WI38 (cell line): Measurements from ENCODE around the gene TMEM144.

Experiments
- H3K4me3 ChIP-seq: 2 replicates; pipeline ENCODE4 v1.5.1; 2011; ENCODE audit warnings: low read depth, mild to moderate bottlenecking, control low read depth, low read length
- TF ChIP-seq, protein P1 (sequence below): IDR thresholded peaks from 2 replicates; pipeline ENCODE4 v1.5.1; 2012; ENCODE audit warnings: low read depth, mild to moderate bottlenecking, control low read depth, low read length

TMEM144 gene

DNA sequence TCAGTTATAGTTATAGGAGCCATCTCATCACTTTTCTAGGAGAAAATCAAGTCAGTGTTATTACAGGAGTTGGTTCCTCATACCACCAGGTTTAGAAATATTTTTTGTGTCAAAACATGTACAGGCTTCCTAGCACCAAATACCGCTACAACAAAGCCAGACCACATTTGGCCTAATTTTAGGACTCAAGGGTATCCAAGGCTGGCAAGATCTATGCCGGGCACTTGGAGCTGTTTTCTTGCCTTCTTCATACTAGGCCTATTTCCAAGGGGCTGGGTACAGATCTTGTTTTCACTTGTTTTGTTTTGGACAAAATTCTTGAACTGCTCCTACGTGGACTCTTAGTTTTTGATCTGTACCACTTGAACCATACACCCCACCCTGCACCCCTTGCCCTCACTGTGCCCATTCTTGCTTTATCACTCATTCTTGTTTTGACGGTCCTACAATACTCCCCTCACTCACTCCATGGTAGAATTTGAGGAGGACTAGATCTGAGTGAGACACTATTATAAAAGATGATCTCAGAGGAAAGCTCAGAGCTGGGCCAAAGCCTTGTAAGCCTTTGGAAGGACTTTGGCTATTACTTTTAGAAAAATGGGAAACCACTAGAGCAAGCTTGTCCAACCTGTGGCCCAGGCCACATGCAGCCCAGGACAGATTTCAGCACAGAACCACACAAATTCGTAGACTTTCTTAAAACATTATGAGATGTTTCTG lies 17.7 kb upstream of the TMEM144 start:
- H3K4me3 ChIP-seq, result no peak overlapping the region
- TF ChIP-seq, protein P1, sequence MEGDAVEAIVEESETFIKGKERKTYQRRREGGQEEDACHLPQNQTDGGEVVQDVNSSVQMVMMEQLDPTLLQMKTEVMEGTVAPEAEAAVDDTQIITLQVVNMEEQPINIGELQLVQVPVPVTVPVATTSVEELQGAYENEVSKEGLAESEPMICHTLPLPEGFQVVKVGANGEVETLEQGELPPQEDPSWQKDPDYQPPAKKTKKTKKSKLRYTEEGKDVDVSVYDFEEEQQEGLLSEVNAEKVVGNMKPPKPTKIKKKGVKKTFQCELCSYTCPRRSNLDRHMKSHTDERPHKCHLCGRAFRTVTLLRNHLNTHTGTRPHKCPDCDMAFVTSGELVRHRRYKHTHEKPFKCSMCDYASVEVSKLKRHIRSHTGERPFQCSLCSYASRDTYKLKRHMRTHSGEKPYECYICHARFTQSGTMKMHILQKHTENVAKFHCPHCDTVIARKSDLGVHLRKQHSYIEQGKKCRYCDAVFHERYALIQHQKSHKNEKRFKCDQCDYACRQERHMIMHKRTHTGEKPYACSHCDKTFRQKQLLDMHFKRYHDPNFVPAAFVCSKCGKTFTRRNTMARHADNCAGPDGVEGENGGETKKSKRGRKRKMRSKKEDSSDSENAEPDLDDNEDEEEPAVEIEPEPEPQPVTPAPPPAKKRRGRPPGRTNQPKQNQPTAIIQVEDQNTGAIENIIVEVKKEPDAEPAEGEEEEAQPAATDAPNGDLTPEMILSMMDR, result no peak

DNA sequence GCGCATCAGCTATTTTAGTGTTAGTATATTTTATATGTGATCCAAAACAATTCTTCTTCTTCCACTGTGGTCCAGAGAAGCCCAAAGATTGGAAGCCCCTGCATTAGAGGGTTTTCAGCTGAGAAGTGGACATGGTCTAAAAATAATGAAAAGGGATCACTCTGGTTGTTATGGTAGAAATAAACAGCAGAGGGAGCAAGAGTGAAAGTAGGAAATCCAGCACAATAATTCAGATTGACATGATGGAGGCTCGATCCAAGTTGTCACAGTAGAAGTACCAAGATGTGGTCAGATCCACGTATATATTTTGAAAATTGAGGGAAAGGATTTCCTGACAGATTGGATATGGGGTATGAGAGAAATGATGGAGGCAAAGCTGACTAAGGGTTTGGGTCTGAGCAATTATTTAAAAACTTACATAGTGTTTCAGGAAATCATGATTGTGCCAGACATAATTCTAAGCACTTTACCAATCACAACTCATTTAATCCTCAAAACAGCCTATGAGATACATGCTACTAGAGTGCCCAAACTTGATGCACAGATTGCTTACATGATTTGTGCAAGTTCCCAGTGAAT lies 17.0 kb upstream of the TMEM144 start:
- no peak overlapping the region for H3K4me3 ChIP-seq
- TF ChIP-seq, protein P1, result 0 out of 2 replicates have a peak, but pooled peaks have one; percentile 15

DNA sequence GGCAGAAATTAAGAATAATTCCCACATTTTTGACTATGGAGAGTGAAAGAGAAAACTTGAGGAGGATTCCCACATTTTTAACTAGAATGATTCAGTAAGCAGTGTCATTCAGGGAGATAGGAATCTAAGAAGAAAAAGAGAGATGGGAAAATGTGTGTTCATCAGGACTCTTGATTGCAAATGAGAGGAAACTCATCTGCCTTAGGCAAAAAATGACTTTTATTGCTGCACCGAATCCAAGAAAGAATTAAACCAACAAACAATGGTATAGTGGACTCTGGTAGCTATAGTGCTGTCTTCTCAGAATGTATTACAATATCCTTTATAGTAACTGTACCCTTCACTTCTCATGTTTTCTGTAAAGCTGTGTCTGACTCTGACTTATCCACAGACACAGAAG lies 15.0 kb upstream of the TMEM144 start:
- no peak overlapping the region for H3K4me3 ChIP-seq
- TF ChIP-seq, protein P1, result no peak

DNA sequence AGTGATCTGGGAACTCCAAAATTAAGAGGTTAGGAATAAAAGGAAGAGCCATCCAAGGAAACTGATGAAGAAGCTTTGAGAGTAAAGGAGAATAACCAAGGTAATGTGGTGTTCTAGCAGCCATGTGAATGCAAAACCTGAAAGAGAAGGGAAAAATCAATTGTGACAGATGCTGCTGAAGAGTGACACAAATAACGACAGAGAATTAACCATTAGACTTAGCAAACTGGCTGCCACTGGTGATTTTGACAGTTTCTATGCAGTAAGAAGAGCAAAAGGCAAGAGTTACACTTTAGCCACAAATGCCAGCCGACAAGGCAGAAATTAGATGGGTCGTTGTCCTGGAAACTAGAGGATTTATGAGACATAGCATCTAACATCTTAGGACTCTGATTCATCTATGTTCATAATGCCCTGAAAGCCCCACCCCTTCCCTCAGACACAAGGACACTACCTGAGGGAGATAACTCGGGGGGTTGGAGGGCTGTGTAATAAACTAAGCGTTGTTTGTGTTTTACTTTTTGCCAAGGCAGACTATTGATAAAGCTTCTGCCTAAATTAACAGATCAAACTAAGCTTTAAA lies 13.0 kb upstream of the TMEM144 start:
- TF ChIP-seq, protein P1, result no peak
- no peak overlapping the region for H3K4me3 ChIP-seq

DNA sequence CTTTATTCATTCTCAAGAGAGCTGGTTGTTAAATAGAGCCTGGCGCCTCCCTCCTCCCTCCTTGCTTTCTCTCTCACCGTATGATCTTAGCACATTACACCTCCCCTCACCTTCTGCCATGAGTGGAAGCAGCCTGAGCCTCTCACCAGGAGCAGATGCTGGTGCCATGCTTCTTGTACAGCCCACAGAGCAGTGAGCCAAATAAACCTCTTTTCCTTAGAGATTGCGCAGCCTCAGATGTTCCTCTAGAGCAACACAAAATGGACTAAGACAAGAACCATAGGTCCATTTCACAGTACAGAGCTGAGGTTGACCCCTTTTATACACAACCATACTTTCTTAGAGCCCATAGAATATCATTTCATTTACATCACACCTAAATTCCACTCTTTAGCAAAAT lies 10.1 kb upstream of the TMEM144 start:
- no peak overlapping the region for H3K4me3 ChIP-seq
- TF ChIP-seq, protein P1, result no peak

DNA sequence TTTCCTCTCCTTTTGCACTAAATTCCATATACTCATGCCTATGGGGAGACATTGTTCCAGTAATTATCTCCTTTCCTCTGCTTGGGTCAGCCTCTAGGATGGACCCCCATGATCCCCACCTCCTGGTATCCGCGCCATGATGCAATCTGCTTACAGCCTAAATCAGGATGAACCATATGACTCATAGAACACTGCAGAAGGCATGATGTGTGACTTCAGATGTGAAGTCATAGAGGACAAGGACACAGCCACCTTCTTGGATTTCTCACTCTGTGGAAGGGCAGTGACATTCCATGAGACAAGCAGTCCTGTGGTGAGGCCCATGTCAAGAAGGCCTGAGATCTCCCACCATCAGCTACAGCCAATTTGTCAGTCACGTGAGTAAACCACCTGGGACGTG lies 9.0 kb upstream of the TMEM144 start:
- TF ChIP-seq, protein P1, result no peak

GRCh38 chr4:158201876-158202275 lies 8.4 kb upstream of the TMEM144 start:
- TF ChIP-seq, protein P1, result no peak

More for the DNA sequence above, 9.0 kb upstream of the TMEM144 start:
- H3K4me3 ChIP-seq, result no peak overlapping the region

More at GRCh38 chr4:158201876-158202275, 8.4 kb upstream of the TMEM144 start:
- H3K4me3 ChIP-seq, result no peak overlapping the region
